HCT116 (cell line): Measurements from ENCODE around the gene TMEM11. TPM values are rescaled to one million over a fixed set of nuclear protein-coding genes. Genes with fewer than 3 reads are reported as not detected.

Experiments
- ATAC-seq: fragments of 200-7000 bp; cut with Tn5 transposase; 2 replicates; pipeline ENCODE4 v1.9.1; 2020; ENCODE audit warnings: mild to moderate bottlenecking, moderate library complexity
- BruUV-seq: library from RNA; stranded (reverse); fragments of 400-500 nt; replicated peaks from 2 replicates; lab custom pipeline; 2021; lab: Mats Ljungman, UMichigan
- CTCF ChIA-PET: fragments of 300-600 bp; sonication (Branson Sonifier 250); formaldehyde crosslinking; loops from one replicate; lab custom pipeline; 2021; ENCODE audit warnings: antibody characterized with exemption; lab: Charles Lee
- POLR2A ChIA-PET: fragments of 300-600, 350-600 bp; sonication (Branson Sonifier 250); formaldehyde crosslinking; loops from one replicate; lab custom pipeline; 2021; ENCODE audit warnings: antibody characterized with exemption; lab: Charles Lee
- RAD21 ChIA-PET, 2 experiments: fragments of 300-600 bp; sonication (Branson Sonifier 250); formaldehyde crosslinking; loops; one replicate each; lab custom pipeline; 2023; ENCODE audit warnings: low total read pairs in 2 of 2; ENCODE audit not compliant: uncharacterized antibody in 2 of 2, unreplicated experiment in 2 of 2, low non-redundant PET in 1 of 2; lab: Charles Lee
- DNase-seq: peaks from one replicate; pipeline ENCODE4 v3.0.0-alpha.2; 2010; ENCODE audit warnings: low read depth, low spot score
- H2AFZ ChIP-seq: fragments of 200-600 bp; shearing (Covaris generic), sonication (generic); 2 replicates; pipeline ENCODE4 v1.6.1; 2017; ENCODE audit warnings: low read depth, mixed run types, mixed read lengths, antibody characterized with exemption, low read length; ENCODE audit not compliant: poor library complexity, severe bottlenecking
- H3K27ac ChIP-seq: 2 replicates; pipeline ENCODE4 v1.5.1; 2012; ENCODE audit warnings: low read depth, low read length
- H3K27me3 ChIP-seq: fragments of 200-600 bp; sonication (generic); 2 replicates; pipeline ENCODE4 v1.6.1; 2016; ENCODE audit warnings: mixed run types, low read length, mixed read lengths; ENCODE audit not compliant: insufficient read depth
- H3K36me3 ChIP-seq, 2 experiments: fragments of 200-500 bp in 1 of 2; fragments of 200-600 bp in 1 of 2; sonication (Bioruptor generic) in 1 of 2; sonication (generic) in 1 of 2; 2 replicates each; pipeline versions ENCODE4 v1.5.1 to v1.6.1; 2014 to 2016; ENCODE audit warnings: low read length in 2 of 2, inconsistent platforms in 1 of 2, mixed read lengths in 1 of 2, mixed run types in 1 of 2; ENCODE audit not compliant: insufficient read depth in 2 of 2, control insufficient read depth in 1 of 2
- H3K4me1 ChIP-seq, 2 experiments: fragments of 200-600 bp in 1 of 2; sonication (generic) in 1 of 2; 2 replicates each; pipeline versions ENCODE4 v1.5.1 to v1.6.1; 2012 to 2017; ENCODE audit warnings: low read length in 2 of 2, inconsistent platforms in 1 of 2, mild to moderate bottlenecking in 1 of 2, mixed read lengths in 1 of 2, mixed run types in 1 of 2, moderate library complexity in 1 of 2; ENCODE audit not compliant: insufficient read depth in 2 of 2, control insufficient read depth in 1 of 2
- H3K4me2 ChIP-seq: fragments of 200-600 bp; sonication (generic); 2 replicates; pipeline ENCODE4 v1.6.1; 2017; ENCODE audit warnings: mixed run types, low read length, mixed read lengths
- H3K4me3 ChIP-seq, 2 experiments: fragments of 200-600 bp in 1 of 2; sonication (generic) in 1 of 2; replicated peaks in 1 of 2; 2 replicates each; pipeline ENCODE4 v1.5.1; 2011 to 2016; ENCODE audit warnings: low read length in 2 of 2, control low read depth in 1 of 2, low read depth in 1 of 2, mild to moderate bottlenecking in 1 of 2, mixed read lengths in 1 of 2, mixed run types in 1 of 2
- H3K79me2 ChIP-seq: fragments of 200-600 bp; sonication (generic); 2 replicates; pipeline ENCODE4 v1.6.1; 2017; ENCODE audit warnings: mild to moderate bottlenecking, mixed run types, low read length, moderate library complexity, mixed read lengths; ENCODE audit not compliant: insufficient read depth
- H3K9ac ChIP-seq: fragments of 200-600 bp; sonication (generic); 2 replicates; pipeline ENCODE4 v1.6.1; 2016; ENCODE audit warnings: low read length, mixed read lengths
- H3K9me2 ChIP-seq: fragments of 200-600 bp; sonication (generic), shearing (Covaris generic); 2 replicates; pipeline ENCODE4 v1.6.1; 2017; ENCODE audit warnings: mixed run types, mild to moderate bottlenecking, moderate library complexity; ENCODE audit not compliant: insufficient read depth
- H3K9me3 ChIP-seq, 2 experiments: fragments of 200-500 bp in 1 of 2; fragments of 200-600 bp in 1 of 2; sonication (Bioruptor generic) in 1 of 2; sonication (generic) in 1 of 2; 2 replicates each; pipeline ENCODE4 v1.6.1; 2014 to 2017; ENCODE audit warnings: low read length in 2 of 2, mixed read lengths in 2 of 2, inconsistent platforms in 1 of 2, low read depth in 1 of 2, mild to moderate bottlenecking in 1 of 2, mixed run types in 1 of 2, moderate library complexity in 1 of 2; ENCODE audit not compliant: control insufficient read depth in 1 of 2, insufficient read depth in 1 of 2
- H4K20me1 ChIP-seq: fragments of 200-600 bp; sonication (generic), shearing (Covaris generic); 2 replicates; pipeline ENCODE4 v1.6.1; 2017; ENCODE audit warnings: mixed run types, mild to moderate bottlenecking, moderate library complexity; ENCODE audit not compliant: insufficient read depth
- CBX3 ChIP-seq: IDR thresholded peaks from 2 replicates; pipeline ENCODE4 v1.6.1; 2012; ENCODE audit warnings: low read depth
- EZH2phosphoT487 ChIP-seq: fragments of 200-600 bp; IDR thresholded peaks from 2 replicates; pipeline ENCODE4 v1.6.1; 2018; ENCODE audit warnings: antibody characterized with exemption, borderline replicate concordance
- SRF ChIP-seq: IDR thresholded peaks from 2 replicates; pipeline ENCODE4 v1.6.1; 2012; ENCODE audit warnings: low read depth
- TCF7L2 ChIP-seq: IDR thresholded peaks from 2 replicates; pipeline ENCODE4 v1.7.0; 2011; ENCODE audit warnings: borderline replicate concordance, inconsistent platforms; ENCODE audit not compliant: insufficient read depth, insufficient read length; ENCODE audit errors: extremely low read depth
- ZFX ChIP-seq: fragments of 450-650 bp; IDR thresholded peaks from 2 replicates; pipeline ENCODE4 v1.6.1; 2017
- ZNF274 ChIP-seq: fragments of 200-500 bp; sonication (Bioruptor generic); IDR thresholded peaks from 2 replicates; pipeline ENCODE4 v1.6.1; 2014; ENCODE audit warnings: mild to moderate bottlenecking, low read depth, low read length, inconsistent platforms
- intact Hi-C: fragments of 100-400 bp; cut with micrococcal nuclease; formaldehyde crosslinking; loops from 2 replicates; pipeline ENCODE4 v1.10.0; 2022
- total RNA-seq: library from RNA; stranded (reverse); gene quantifications from one replicate; pipeline ENCODE4 v1.2.1, GENCODE V29; 2021; ENCODE audit not compliant: unreplicated experiment
- TF ChIP-seq, protein P1 (sequence below): IDR thresholded peaks from 2 replicates; pipeline ENCODE4 v1.6.1; 2012
- TF ChIP-seq, protein P2 (sequence below): IDR thresholded peaks from 2 replicates; pipeline ENCODE4 v1.6.1; 2011; ENCODE audit warnings: mild to moderate bottlenecking, low read length, moderate library complexity; ENCODE audit not compliant: insufficient replicate concordance; ENCODE audit errors: extremely low read depth
- TF ChIP-seq, protein P3 (sequence below): IDR thresholded peaks from 2 replicates; pipeline ENCODE4 v1.6.1; 2012; ENCODE audit warnings: low read depth

Gene TMEM11
- total RNA-seq, 1 experiment from 2014 or later: 31.0 TPM

DNA sequence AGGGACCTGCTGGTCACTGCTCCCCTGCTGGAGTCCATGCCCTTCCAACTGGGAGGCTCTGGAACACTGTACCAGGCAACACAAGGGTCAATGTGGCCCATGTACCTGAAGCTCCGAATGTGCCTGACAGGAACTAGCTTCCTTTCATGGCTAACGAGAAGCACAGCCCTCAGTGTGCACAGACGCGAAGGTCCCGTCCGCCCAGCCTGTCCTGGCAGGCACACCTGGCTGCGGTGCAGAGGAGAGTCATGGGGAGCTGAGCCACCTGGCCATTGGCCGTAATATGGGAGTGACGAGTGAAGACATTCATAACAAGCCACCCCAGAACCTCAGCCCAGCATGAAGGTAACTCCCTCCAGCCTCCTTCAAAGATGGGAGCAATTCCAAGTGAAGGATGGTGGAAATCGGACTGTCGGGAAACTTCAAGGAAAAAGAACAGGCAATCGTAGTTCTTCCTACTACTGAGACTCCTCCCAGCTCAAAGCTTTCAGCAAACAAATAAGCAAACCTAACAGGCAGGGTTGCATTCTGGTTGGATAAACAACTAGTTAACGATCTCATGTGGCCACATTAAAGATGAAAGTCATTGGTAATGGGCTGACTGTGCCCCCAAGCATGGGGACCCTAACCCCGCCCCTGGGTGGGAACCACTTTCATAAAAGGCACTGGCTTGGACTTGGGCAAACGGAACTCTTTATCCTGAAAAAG, 13.2 kb downstream of the TMEM11 start:
- Histone ChIP-seq H3K9me3 (no peaks in the 10 kb centered on the region), H2AFZ (no peak overlapping the region), H3K4me1 (no peaks in the 10 kb centered on the region), H3K27ac (no peak overlapping the region), H3K4me3 (no peak overlapping the region), H4K20me1 (no peaks in the 10 kb centered on the region), H3K36me3 (peaks cover 2 to 16% of the 10 kb centered on the region in 2 experiments), H3K4me2 (no peak overlapping the region), H3K9ac (no peak overlapping the region), H3K27me3 (no peaks in the 10 kb centered on the region), H3K79me2 (peaks cover 83% of the 10 kb centered on the region), H3K9me2 (no peaks in the 10 kb centered on the region)
- RAD21 ChIA-PET: no interaction called here
- CTCF ChIA-PET: no interaction called here
- POLR2A ChIA-PET: no interaction called here
- DNase-seq: no peak
- intact Hi-C loops: no loop called here
- no peak for ATAC-seq
- no peak for TF ChIP-seq EZH2phosphoT487
- BruUV-seq: no TSS peak

DNA sequence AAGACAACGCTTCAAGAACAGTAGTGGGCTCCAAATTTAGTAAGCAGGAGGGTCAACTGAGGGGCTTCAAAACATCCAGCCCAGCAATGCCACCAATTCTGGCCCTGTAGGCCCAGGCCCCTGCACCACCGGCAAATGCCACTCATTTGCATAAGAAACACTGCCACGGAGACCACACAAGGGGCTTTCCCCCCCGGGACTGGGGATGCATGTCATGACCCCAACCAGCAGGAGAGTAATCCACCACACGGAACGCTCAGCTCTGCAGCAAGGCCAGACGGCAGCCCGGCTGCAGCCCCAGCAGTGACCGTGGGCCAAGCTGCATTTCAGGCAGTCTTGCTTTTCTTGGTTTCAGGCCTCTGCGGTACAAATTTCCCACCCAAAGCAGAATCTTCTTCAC, 14.1 kb downstream of the TMEM11 start:
- RAD21 ChIA-PET: no interaction called here
- Histone ChIP-seq H4K20me1 (no peaks in the 10 kb centered on the region), H3K27ac (no peak overlapping the region), H3K9me2 (no peaks in the 10 kb centered on the region), H3K4me1 (no peaks in the 10 kb centered on the region), H3K27me3 (no peaks in the 10 kb centered on the region), H2AFZ (no peak overlapping the region), H3K36me3 (peaks cover 2 to 16% of the 10 kb centered on the region in 2 experiments), H3K79me2 (peaks cover 74% of the 10 kb centered on the region), H3K4me2 (no peak overlapping the region), H3K9ac (no peak overlapping the region), H3K4me3 (no peak overlapping the region), H3K9me3 (no peaks in the 10 kb centered on the region)
- intact Hi-C loops: no loop called here
- BruUV-seq: no TSS peak
- DNase-seq (no peak), ATAC-seq (no peak)
- POLR2A ChIA-PET: no interaction called here
- CTCF ChIA-PET: no interaction called here
- TF ChIP-seq, protein P1, sequence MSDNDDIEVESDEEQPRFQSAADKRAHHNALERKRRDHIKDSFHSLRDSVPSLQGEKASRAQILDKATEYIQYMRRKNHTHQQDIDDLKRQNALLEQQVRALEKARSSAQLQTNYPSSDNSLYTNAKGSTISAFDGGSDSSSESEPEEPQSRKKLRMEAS: no peak
- TF ChIP-seq TCF7L2: no peak
- no peak for TF ChIP-seq ZFX
- TF ChIP-seq, protein P2, sequence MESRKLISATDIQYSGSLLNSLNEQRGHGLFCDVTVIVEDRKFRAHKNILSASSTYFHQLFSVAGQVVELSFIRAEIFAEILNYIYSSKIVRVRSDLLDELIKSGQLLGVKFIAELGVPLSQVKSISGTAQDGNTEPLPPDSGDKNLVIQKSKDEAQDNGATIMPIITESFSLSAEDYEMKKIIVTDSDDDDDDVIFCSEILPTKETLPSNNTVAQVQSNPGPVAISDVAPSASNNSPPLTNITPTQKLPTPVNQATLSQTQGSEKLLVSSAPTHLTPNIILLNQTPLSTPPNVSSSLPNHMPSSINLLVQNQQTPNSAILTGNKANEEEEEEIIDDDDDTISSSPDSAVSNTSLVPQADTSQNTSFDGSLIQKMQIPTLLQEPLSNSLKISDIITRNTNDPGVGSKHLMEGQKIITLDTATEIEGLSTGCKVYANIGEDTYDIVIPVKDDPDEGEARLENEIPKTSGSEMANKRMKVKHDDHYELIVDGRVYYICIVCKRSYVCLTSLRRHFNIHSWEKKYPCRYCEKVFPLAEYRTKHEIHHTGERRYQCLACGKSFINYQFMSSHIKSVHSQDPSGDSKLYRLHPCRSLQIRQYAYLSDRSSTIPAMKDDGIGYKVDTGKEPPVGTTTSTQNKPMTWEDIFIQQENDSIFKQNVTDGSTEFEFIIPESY: no peak
- no peak for TF ChIP-seq CBX3
- TF ChIP-seq ZNF274: no peak
- no peak for TF ChIP-seq SRF
- TF ChIP-seq, protein P3, sequence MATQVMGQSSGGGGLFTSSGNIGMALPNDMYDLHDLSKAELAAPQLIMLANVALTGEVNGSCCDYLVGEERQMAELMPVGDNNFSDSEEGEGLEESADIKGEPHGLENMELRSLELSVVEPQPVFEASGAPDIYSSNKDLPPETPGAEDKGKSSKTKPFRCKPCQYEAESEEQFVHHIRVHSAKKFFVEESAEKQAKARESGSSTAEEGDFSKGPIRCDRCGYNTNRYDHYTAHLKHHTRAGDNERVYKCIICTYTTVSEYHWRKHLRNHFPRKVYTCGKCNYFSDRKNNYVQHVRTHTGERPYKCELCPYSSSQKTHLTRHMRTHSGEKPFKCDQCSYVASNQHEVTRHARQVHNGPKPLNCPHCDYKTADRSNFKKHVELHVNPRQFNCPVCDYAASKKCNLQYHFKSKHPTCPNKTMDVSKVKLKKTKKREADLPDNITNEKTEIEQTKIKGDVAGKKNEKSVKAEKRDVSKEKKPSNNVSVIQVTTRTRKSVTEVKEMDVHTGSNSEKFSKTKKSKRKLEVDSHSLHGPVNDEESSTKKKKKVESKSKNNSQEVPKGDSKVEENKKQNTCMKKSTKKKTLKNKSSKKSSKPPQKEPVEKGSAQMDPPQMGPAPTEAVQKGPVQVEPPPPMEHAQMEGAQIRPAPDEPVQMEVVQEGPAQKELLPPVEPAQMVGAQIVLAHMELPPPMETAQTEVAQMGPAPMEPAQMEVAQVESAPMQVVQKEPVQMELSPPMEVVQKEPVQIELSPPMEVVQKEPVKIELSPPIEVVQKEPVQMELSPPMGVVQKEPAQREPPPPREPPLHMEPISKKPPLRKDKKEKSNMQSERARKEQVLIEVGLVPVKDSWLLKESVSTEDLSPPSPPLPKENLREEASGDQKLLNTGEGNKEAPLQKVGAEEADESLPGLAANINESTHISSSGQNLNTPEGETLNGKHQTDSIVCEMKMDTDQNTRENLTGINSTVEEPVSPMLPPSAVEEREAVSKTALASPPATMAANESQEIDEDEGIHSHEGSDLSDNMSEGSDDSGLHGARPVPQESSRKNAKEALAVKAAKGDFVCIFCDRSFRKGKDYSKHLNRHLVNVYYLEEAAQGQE: no peak
- TF ChIP-seq, all 23 proteins: peak for 0
